Gastroesophageal sphincter (tissue), 4 donors: ENCODE data around the gene AKAP12. TPM values are rescaled to one million over a fixed set of nuclear protein-coding genes. Genes with fewer than 3 reads are reported as not detected.
A peak's percentile ranks its signal among the peaks of the same experiment; 100 is the strongest.

ENCODE experiments used
- ATAC-seq: fragments of 150-250 bp; one replicate; pipeline ENCODE4 v1.9.1; 2016; ENCODE audit warnings: mild to moderate bottlenecking, moderate library complexity
- H3K27ac ChIP-seq, 4 donors: fragments of 200-600 bp; sonication (generic) in 3 of 4; 1 replicate in 3 of 4; 2 replicates in 1 of 4; pipeline ENCODE4 v1.5.1; 2016 to 2019
- H3K27me3 ChIP-seq: fragments of 200-600 bp; sonication (generic); one replicate; pipeline ENCODE4 v1.5.1; 2019
- H3K36me3 ChIP-seq, 2 donors: fragments of 200-600 bp; sonication (generic); one replicate each; pipeline ENCODE4 v1.5.1; 2019; ENCODE audit warnings: control low read depth in 1 of 2
- H3K4me1 ChIP-seq, 3 donors: fragments of 200-600 bp; sonication (generic); 1 replicate in 2 of 3; 2 replicates in 1 of 3; pipeline ENCODE4 v1.5.1; 2016 to 2019; ENCODE audit warnings: control low read depth in 2 of 3
- H3K4me3 ChIP-seq, 2 donors: fragments of 200-600 bp; sonication (generic); one replicate each; pipeline ENCODE4 v1.5.1; 2019; ENCODE audit warnings: mild to moderate bottlenecking in 1 of 2, moderate library complexity in 1 of 2
- H3K9me3 ChIP-seq, 3 donors: fragments of 200-600 bp; sonication (generic); one replicate each; pipeline ENCODE4 v1.5.1; 2017 to 2019; ENCODE audit warnings: control low read depth in 2 of 3
- CTCF ChIP-seq, 4 experiments: fragments of 200-600 bp in 2 of 4; fragments of 450-650 bp in 2 of 4; sonication (generic) in 1 of 4; IDR thresholded peaks; one replicate each; pipeline ENCODE4 v1.5.1; 2017 to 2019; ENCODE audit warnings: antibody characterized with exemption in 4 of 4, mild to moderate bottlenecking in 2 of 4, moderate library complexity in 2 of 4
- EP300 ChIP-seq: sonication (generic); formaldehyde crosslinking; IDR thresholded peaks from one replicate; pipeline ENCODE4 v1.6.1; 2017; ENCODE audit warnings: antibody characterized with exemption, mild to moderate bottlenecking
- POLR2A ChIP-seq, 2 donors: fragments of 450-650 bp; IDR thresholded peaks; one replicate each; pipeline ENCODE4 v1.6.1; 2017; ENCODE audit warnings: antibody characterized with exemption in 2 of 2, mild to moderate bottlenecking in 2 of 2, moderate library complexity in 1 of 2
- POLR2AphosphoS5 ChIP-seq: sonication (generic); formaldehyde crosslinking; IDR thresholded peaks from one replicate; pipeline ENCODE4 v1.6.1; 2017; ENCODE audit warnings: antibody characterized with exemption
- WGBS, 2 donors: methylation state at CpG; one replicate each; pipeline ENCODE4 v1.1.5; 2018; ENCODE audit warnings: low coverage in 1 of 2; 5-methylcytosine and 5-hydroxymethylcytosine counted together
- total RNA-seq, 4 donors: library from RNA; depleted of rRNA; stranded (reverse); fragments of >200 nt; gene quantifications; one replicate each; pipeline ENCODE4 v1.1.0, GENCODE V29; 2016

Gene AKAP12
- total RNA-seq, 4 donors from 2014 or later = 150 to 245 (median 185) TPM

DNA sequence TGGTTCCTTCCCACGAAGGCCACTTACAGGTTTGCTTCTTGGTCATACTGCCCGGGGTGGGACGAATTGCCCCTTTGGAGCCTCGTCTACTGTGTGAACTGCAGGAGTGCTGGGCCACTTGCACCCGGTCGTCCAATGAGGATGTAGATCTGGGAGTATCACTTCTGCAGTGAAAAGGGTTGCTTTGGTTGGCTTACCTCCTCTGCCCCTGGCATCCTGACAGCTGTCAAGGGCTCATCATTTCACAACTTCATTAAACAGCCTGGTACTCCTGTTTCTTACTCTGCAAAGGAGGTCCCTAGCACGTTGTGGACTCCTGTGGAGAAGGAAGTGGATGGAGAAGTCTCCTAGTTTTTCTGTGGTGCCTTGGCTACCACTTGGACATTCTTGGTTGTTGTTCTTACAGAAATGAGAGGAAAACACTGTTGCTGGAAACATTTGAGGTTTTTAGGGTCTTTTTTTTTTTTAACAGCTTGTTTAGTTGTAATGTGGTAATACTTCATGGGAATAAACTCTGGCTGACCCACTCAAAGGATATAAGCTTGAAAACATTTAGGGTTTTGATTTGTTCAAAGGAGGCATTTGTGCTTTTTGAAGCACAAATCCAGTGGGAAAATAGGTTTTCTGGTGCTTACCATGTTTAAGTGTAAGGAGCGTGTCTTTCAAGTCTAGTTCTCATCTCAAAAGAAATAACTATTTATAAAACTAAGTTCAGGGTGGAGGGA, 60.7 kb downstream of the AKAP12 start:
- TF ChIP-seq EP300 (no peak), POLR2A (IDR thresholded peaks at IDR 0.05) (no peak), POLR2AphosphoS5 (no peak), CTCF (IDR thresholded peaks at IDR 0.05) (no peak)
- Histone ChIP-seq H3K27me3 (no peaks in the 10 kb centered on the region), H3K9me3 (no peaks in the 10 kb centered on the region), H3K4me3 (no peak overlapping the region), H3K36me3 (peaks cover 0 to 4% of the 10 kb centered on the region in 2 donors), H3K4me1 (peaks cover 0 to 55% (median 7%) of the 10 kb centered on the region in 3 donors), H3K27ac (peak overlapping the region in 2 of 4 donors; percentile 5 to 7)
- 57 to 81% methylated on average over 3 of the region's 8 CpGs for WGBS, 2 donors
- no peak for ATAC-seq

GRCh38 chr6:151301547-151301946, 61.8 kb downstream of the AKAP12 start:
- TF ChIP-seq CTCF (IDR thresholded peaks at IDR 0.05) (no peak), EP300 (no peak), POLR2AphosphoS5 (no peak), POLR2A (IDR thresholded peaks at IDR 0.05) (no peak)
- Histone ChIP-seq H3K27ac (no peak overlapping the region), H3K4me3 (no peak overlapping the region), H3K9me3 (no peaks in the 10 kb centered on the region), H3K36me3 (peaks cover 0 to 12% of the 10 kb centered on the region in 2 donors), H3K27me3 (no peaks in the 10 kb centered on the region), H3K4me1 (peaks cover 0 to 46% (median 7%) of the 10 kb centered on the region in 3 donors)
- WGBS, 2 donors = 79 to 84% methylated on average over 8 of the region's 8 CpGs
- ATAC-seq = no peak

DNA sequence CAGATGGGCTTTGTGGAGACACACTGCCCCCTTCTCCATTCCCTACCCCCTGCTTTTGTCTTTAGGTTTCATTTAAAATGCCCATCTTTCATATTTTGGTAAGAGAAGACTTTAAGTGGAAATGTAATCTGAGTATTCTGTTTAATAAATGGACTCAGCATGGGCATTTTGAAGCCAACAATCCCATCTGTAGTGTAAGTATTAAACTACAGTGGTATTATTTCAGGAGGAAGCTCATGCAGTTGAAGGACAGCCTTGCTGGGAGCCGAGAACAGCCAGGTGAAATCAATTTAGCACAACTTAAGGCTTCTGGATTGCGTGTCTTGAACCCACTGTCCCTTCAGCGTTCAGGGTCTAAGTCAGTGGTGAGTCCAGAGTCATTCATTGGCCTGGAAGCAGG, 63.5 kb downstream of the AKAP12 start:
- WGBS, 2 donors = 100% methylated on average over 1 of the region's 3 CpGs; no CpG with 5 or more reads in 1 of the 2 donors
- Histone ChIP-seq H3K9me3 (no peaks in the 10 kb centered on the region), H3K4me1 (peaks cover 0 to 45% (median 7%) of the 10 kb centered on the region in 3 donors), H3K4me3 (no peak overlapping the region), H3K36me3 (peaks cover 0 to 12% of the 10 kb centered on the region in 2 donors), H3K27me3 (no peaks in the 10 kb centered on the region), H3K27ac (no peak overlapping the region)
- TF ChIP-seq POLR2AphosphoS5 (no peak), EP300 (no peak), POLR2A (IDR thresholded peaks at IDR 0.05) (no peak), CTCF (IDR thresholded peaks at IDR 0.05) (no peak)
- ATAC-seq = no peak

- H3K27me3 ChIP-seq = no peaks in the 10 kb centered on the region
- no peak for TF ChIP-seq POLR2A (IDR thresholded peaks at IDR 0.05)
- TF ChIP-seq CTCF (IDR thresholded peaks at IDR 0.05) = no peak
- 93 to 94% methylated on average over 7 to 12 of the region's 12 CpGs for WGBS, 2 donors
- no peak overlapping the region for H3K27ac ChIP-seq
- no peaks in the 10 kb centered on the region for H3K9me3 ChIP-seq
- peaks cover 0 to 12% of the 10 kb centered on the region in 2 donors for H3K36me3 ChIP-seq
- no peak overlapping the region for H3K4me3 ChIP-seq
- peaks cover 0 to 42% (median 0%) of the 10 kb centered on the region in 3 donors for H3K4me1 ChIP-seq
- no peak for ATAC-seq
Measured at GRCh38 chr6:151306269-151306783, 66.6 kb downstream of the AKAP12 start.

GRCh38 chr6:151307501-151307900, 67.7 kb downstream of the AKAP12 start:
- Histone ChIP-seq H3K4me1 (peaks cover 0 to 42% (median 0%) of the 10 kb centered on the region in 3 donors), H3K4me3 (no peak overlapping the region), H3K9me3 (no peaks in the 10 kb centered on the region), H3K27ac (peak overlapping the region in 2 of 4 donors; percentile 28 to 39), H3K27me3 (no peaks in the 10 kb centered on the region), H3K36me3 (peaks cover 0 to 12% of the 10 kb centered on the region in 2 donors)
- whole genome bisulfite sequencing, 2 donors = 46 to 77% methylated on average over 4 of the region's 4 CpGs
- ATAC-seq = no peak
- TF ChIP-seq POLR2A (IDR thresholded peaks at IDR 0.05) (no peak), POLR2AphosphoS5 (no peak), CTCF (IDR thresholded peaks at IDR 0.05) (no peak), EP300 (no peak)
